Neural crest cell (in vitro differentiated cells): ENCODE data around the gene HSD17B8. TPM values are rescaled to one million over a fixed set of nuclear protein-coding genes. Genes with fewer than 3 reads are reported as not detected.
"Not testable (repeated sequence)": the region's sequence is repeated elsewhere in the genome, so short reads cannot be mapped to it uniquely, and the experiment has no call there.

ENCODE experiments used
- DNase-seq: peaks from one replicate; pipeline ENCODE4 v3.0.0; 2021; ENCODE audit warnings: low read depth, mixed read lengths, low spot score
- H3K27ac Mint-ChIP-seq: one replicate; pipeline ENCODE4 v1.8.0; 2021; ENCODE audit warnings: mild to moderate bottlenecking, mixed read lengths; ENCODE audit not compliant: unreplicated experiment
- H3K27me3 Mint-ChIP-seq: 2 replicates; pipeline ENCODE4 v1.8.0; 2021; ENCODE audit warnings: low read depth, mild to moderate bottlenecking, mixed read lengths
- H3K36me3 Mint-ChIP-seq: 2 replicates; pipeline ENCODE4 v1.8.0; 2021; ENCODE audit warnings: low read depth, mild to moderate bottlenecking, mixed read lengths
- H3K4me1 Mint-ChIP-seq: 2 replicates; pipeline ENCODE4 v1.8.0; 2021; ENCODE audit warnings: mixed read lengths
- H3K4me3 Mint-ChIP-seq: one replicate; pipeline ENCODE4 v1.8.0; 2021; ENCODE audit warnings: mild to moderate bottlenecking, mixed read lengths
- H3K9me3 Mint-ChIP-seq: 2 replicates; pipeline ENCODE4 v1.8.0; 2021; ENCODE audit warnings: mixed read lengths
- total RNA-seq: library from RNA; stranded (reverse); gene quantifications from 2 replicates; pipeline ENCODE4 v1.2.1, GENCODE V29; 2021
- TF ChIP-seq, protein P1 (sequence below): fragments of 200-600 bp; sonication (generic); conservative IDR thresholded peaks from 2 replicates; pipeline ENCODE4 v1.5.0; 2021; ENCODE audit warnings: antibody characterized with exemption, mild to moderate bottlenecking

Gene HSD17B8
- total RNA-seq, 1 donor from 2014 or later = 3.3 TPM

GRCh38 chr6:33217681-33218080 is 13.2 kb downstream of the HSD17B8 start:
- H3K4me1 Mint-ChIP-seq = peaks cover 9% of the 10 kb centered on the region
- H3K36me3 Mint-ChIP-seq = no peaks in the 10 kb centered on the region
- DNase-seq = no peak
- H3K4me3 Mint-ChIP-seq = peak overlapping the region; percentile 40
- no peaks in the 10 kb centered on the region for H3K9me3 Mint-ChIP-seq
- H3K27ac Mint-ChIP-seq = no peak overlapping the region
- H3K27me3 Mint-ChIP-seq = peaks cover 50% of the 10 kb centered on the region
- TF ChIP-seq, protein P1, sequence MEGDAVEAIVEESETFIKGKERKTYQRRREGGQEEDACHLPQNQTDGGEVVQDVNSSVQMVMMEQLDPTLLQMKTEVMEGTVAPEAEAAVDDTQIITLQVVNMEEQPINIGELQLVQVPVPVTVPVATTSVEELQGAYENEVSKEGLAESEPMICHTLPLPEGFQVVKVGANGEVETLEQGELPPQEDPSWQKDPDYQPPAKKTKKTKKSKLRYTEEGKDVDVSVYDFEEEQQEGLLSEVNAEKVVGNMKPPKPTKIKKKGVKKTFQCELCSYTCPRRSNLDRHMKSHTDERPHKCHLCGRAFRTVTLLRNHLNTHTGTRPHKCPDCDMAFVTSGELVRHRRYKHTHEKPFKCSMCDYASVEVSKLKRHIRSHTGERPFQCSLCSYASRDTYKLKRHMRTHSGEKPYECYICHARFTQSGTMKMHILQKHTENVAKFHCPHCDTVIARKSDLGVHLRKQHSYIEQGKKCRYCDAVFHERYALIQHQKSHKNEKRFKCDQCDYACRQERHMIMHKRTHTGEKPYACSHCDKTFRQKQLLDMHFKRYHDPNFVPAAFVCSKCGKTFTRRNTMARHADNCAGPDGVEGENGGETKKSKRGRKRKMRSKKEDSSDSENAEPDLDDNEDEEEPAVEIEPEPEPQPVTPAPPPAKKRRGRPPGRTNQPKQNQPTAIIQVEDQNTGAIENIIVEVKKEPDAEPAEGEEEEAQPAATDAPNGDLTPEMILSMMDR = no peak

DNA sequence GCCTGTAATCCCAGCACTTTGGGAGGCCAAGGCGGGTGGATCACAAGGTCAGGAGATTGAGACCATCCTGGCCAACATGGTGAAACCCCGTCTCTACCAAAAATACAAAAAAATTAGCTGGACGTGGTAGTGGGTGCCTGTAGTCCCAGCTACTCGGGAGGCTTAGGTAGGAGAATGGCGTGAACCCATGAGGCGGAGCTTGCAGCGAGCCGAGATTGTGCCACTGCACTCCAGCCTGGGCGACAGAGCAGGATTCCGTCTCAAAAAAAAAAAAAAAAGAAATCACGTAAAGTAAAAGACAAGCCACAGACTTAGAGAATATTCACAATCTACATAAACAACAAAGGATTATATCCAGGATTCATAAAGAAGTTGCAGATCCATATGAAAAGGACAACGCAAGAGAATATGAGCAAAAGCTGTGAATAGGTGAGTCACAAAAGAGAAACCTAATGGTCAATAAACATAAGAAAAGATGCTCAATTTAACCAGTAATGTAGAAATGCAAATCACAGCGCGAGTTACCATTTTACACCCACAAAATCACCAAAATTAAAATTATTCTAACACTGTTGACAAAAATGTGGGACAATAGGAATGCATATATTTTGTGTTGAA is 22.2 kb downstream of the HSD17B8 start:
- H3K9me3 Mint-ChIP-seq, H3K27ac Mint-ChIP-seq, DNase-seq, H3K4me3 Mint-ChIP-seq, H3K4me1 Mint-ChIP-seq, H3K36me3 Mint-ChIP-seq: not testable (repeated sequence)
- peaks cover 64% of the 10 kb centered on the region for H3K27me3 Mint-ChIP-seq

- Mint-ChIP-seq H3K9me3 (no peaks in the 10 kb centered on the region), H3K27ac (no peak overlapping the region), H3K4me3 (no peak overlapping the region), H3K4me1 (peaks cover 8% of the 10 kb centered on the region), H3K27me3 (peaks cover 59% of the 10 kb centered on the region), H3K36me3 (no peaks in the 10 kb centered on the region)
- TF ChIP-seq, protein P1 = no peak
- no peak for DNase-seq
Measured at GRCh38 chr6:33235221-33235634, 30.8 kb downstream of the HSD17B8 start.

GRCh38 chr6:33236328-33236727 is 31.9 kb downstream of the HSD17B8 start:
- Mint-ChIP-seq H3K4me1 (peaks cover 8% of the 10 kb centered on the region), H3K36me3 (no peaks in the 10 kb centered on the region), H3K27me3 (peaks cover 62% of the 10 kb centered on the region), H3K27ac (no peak overlapping the region), H3K4me3 (no peak overlapping the region), H3K9me3 (no peaks in the 10 kb centered on the region)
- no peak for DNase-seq
- TF ChIP-seq, protein P1 = no peak

- no peak for DNase-seq
- peaks cover 63% of the 10 kb centered on the region for H3K27me3 Mint-ChIP-seq
- H3K27ac Mint-ChIP-seq = no peak overlapping the region
- H3K4me3 Mint-ChIP-seq = no peak overlapping the region
- no peaks in the 10 kb centered on the region for H3K36me3 Mint-ChIP-seq
- H3K9me3 Mint-ChIP-seq = no peaks in the 10 kb centered on the region
- H3K4me1 Mint-ChIP-seq = peaks cover 8% of the 10 kb centered on the region
- TF ChIP-seq, protein P1 = no peak
Measured at GRCh38 chr6:33236852-33237251, 32.4 kb downstream of the HSD17B8 start.

DNA sequence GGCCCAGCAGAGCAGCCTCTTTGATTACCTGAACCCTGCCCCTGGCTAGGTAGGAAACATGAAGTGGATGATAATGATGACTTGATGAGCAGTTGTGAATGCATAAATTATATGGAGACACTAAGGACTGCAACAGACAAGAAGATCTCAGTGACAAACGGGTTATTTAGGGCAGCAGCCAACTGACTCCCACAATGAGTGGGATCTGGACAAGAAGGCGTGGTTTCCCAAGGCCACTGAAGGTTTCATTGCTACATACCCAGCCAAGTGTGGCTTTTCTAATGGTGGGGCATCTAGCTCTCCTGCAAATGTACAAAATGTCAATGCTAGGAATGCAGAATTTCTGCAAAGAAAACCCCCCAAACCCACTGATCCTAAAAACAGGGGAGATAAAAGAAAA is 33.3 kb downstream of the HSD17B8 start:
- DNase-seq = no peak
- H3K27me3 Mint-ChIP-seq = peaks cover 65% of the 10 kb centered on the region

More for the DNA sequence above, 33.3 kb downstream of the HSD17B8 start:
- Mint-ChIP-seq H3K36me3 (no peaks in the 10 kb centered on the region), H3K27ac (no peak overlapping the region), H3K9me3 (no peaks in the 10 kb centered on the region), H3K4me3 (no peak overlapping the region), H3K4me1 (peaks cover 8% of the 10 kb centered on the region)
- TF ChIP-seq, protein P1 = no peak
